Measurements from ENCODE around the gene DCAF6. TPM values are rescaled to one million over a fixed set of nuclear protein-coding genes. Genes with fewer than 3 reads are reported as not detected.

DCAF6 gene
- total RNA-seq, 4 donors from 2014 or later = 99.6 to 137 (median 115) TPM

DNA sequence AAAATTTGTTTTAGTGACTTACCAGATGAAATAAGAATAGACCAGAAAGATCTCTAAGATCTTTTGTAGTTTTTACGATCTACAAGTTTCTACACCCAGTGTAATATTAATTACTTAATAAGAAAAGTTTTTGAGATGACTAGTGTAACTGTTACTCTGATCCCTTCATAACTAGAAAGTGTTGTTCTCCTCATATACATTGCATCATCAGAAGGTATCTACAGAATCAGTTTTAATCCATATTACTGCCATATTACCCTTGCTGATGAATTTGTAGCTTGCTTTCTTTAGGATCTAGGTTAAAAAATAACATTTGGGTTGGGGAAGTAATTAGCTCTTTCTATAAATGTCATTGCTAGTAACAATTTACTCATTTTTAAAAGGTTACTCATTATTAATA, 127.7 kb downstream of the DCAF6 start:
- Histone ChIP-seq H3K27me3 (no peaks in the 10 kb centered on the region), H3K4me3 (no peak overlapping the region), H3K4me1 (no peaks in the 10 kb centered on the region), H3K9me3 (no peaks in the 10 kb centered on the region), H3K36me3 (peaks cover 0 to 61% of the 10 kb centered on the region in 2 donors), H3K27ac (no peak overlapping the region)
- TF ChIP-seq POLR2A (IDR thresholded peaks at IDR 0.05) = no peak
- TF ChIP-seq EP300 (IDR thresholded peaks at IDR 0.05) = no peak
- TF ChIP-seq POLR2AphosphoS5 (IDR thresholded peaks at IDR 0.05) = no peak
- TF ChIP-seq, protein P1, sequence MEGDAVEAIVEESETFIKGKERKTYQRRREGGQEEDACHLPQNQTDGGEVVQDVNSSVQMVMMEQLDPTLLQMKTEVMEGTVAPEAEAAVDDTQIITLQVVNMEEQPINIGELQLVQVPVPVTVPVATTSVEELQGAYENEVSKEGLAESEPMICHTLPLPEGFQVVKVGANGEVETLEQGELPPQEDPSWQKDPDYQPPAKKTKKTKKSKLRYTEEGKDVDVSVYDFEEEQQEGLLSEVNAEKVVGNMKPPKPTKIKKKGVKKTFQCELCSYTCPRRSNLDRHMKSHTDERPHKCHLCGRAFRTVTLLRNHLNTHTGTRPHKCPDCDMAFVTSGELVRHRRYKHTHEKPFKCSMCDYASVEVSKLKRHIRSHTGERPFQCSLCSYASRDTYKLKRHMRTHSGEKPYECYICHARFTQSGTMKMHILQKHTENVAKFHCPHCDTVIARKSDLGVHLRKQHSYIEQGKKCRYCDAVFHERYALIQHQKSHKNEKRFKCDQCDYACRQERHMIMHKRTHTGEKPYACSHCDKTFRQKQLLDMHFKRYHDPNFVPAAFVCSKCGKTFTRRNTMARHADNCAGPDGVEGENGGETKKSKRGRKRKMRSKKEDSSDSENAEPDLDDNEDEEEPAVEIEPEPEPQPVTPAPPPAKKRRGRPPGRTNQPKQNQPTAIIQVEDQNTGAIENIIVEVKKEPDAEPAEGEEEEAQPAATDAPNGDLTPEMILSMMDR (IDR thresholded peaks at IDR 0.05) = no peak
- ATAC-seq = no peak
- 92 to 100% methylated on average over 1 of the region's 1 CpG for WGBS, 2 donors (ENCODE audit: low coverage in 1 of 2)

DNA sequence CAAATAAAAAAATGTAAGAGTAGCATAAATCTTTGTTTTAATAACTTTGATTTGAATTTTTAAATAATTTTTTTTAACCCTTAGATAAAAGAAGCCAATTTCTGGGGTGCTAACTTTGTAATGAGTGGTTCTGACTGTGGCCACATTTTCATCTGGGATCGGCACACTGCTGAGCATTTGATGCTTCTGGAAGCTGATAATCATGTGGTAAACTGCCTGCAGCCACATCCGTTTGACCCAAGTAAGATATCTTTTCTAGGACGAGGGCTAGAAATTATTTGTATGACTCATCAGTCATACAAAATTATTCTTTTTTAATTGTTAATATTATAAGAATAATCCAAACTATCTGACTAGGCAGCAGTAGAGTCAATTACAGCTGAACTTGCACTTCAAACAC, 129.0 kb downstream of the DCAF6 start:
- WGBS, 2 donors (ENCODE audit: low coverage in 1 of 2) = 41 to 65% methylated on average over 3 of the region's 3 CpGs
- Histone ChIP-seq H3K4me1 (no peaks in the 10 kb centered on the region), H3K4me3 (no peak overlapping the region), H3K36me3 (peaks cover 0 to 68% of the 10 kb centered on the region in 2 donors), H3K27ac (no peak overlapping the region), H3K9me3 (no peaks in the 10 kb centered on the region), H3K27me3 (no peaks in the 10 kb centered on the region)
- ATAC-seq = no peak
- TF ChIP-seq, protein P1 (IDR thresholded peaks at IDR 0.05) = no peak
- TF ChIP-seq POLR2A (IDR thresholded peaks at IDR 0.05) = no peak
- TF ChIP-seq EP300 (IDR thresholded peaks at IDR 0.05) = no peak
- TF ChIP-seq POLR2AphosphoS5 (IDR thresholded peaks at IDR 0.05) = no peak

DNA sequence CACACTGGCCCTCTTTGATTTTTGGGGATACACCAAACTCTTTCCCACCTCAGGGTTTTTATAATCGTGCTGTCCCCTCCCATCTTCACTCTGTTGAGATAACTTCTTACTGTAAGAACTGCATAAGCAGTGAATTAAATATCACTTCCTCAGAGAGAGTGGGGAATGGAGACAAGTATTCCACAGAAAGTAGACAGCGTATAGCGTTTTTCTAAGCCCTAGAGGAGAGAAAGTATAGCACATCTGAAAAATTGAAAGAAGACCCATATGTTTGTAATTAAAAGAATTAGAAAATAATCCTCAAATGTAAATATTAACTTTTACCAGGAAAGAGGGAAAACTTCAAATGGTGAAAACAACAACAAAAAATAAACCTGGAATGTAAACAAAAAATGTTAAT, 132.9 kb downstream of the DCAF6 start:
- Histone ChIP-seq H3K4me3 (no peak overlapping the region), H3K27me3 (no peaks in the 10 kb centered on the region), H3K9me3 (no peaks in the 10 kb centered on the region), H3K36me3 (peaks cover 0 to 96% of the 10 kb centered on the region in 2 donors), H3K4me1 (no peaks in the 10 kb centered on the region), H3K27ac (no peak overlapping the region)
- WGBS, 2 donors (ENCODE audit: low coverage in 1 of 2) = 83 to 86% methylated on average over 2 to 3 of the region's 3 CpGs
- no peak for ATAC-seq
- TF ChIP-seq POLR2AphosphoS5 (IDR thresholded peaks at IDR 0.05) = no peak
- TF ChIP-seq POLR2A (IDR thresholded peaks at IDR 0.05) = no peak
- TF ChIP-seq EP300 (IDR thresholded peaks at IDR 0.05) = no peak

GRCh38 chr1:168079761-168080160, 143.3 kb downstream of the DCAF6 start:
- no peak for TF ChIP-seq POLR2A (IDR thresholded peaks at IDR 0.05)
- TF ChIP-seq EP300 (IDR thresholded peaks at IDR 0.05) = no peak
- TF ChIP-seq, protein P1 (IDR thresholded peaks at IDR 0.05) = no peak
- TF ChIP-seq POLR2AphosphoS5 (IDR thresholded peaks at IDR 0.05) = no peak
- Histone ChIP-seq H3K4me3 (no peak overlapping the region), H3K27me3 (no peaks in the 10 kb centered on the region), H3K27ac (peak overlapping the region in 3 of 4 donors; percentile 50 to 81 (median 72)), H3K36me3 (peaks cover 0 to 43% of the 10 kb centered on the region in 2 donors), H3K9me3 (no peaks in the 10 kb centered on the region), H3K4me1 (peaks cover 0 to 48% (median 6%) of the 10 kb centered on the region in 3 donors)
- ATAC-seq = no peak

- H3K36me3 ChIP-seq = peaks cover 0 to 39% of the 10 kb centered on the region in 2 donors
- no peaks in the 10 kb centered on the region for H3K27me3 ChIP-seq
- H3K4me1 ChIP-seq = peaks cover 0 to 65% (median 15%) of the 10 kb centered on the region in 3 donors
- WGBS, 2 donors (ENCODE audit: low coverage in 1 of 2) = 54 to 61% methylated on average over 3 to 4 of the region's 4 CpGs
- H3K27ac ChIP-seq = peak overlapping the region in 3 of 4 donors; percentile 50 to 81 (median 72)
- TF ChIP-seq POLR2A (IDR thresholded peaks at IDR 0.05) (no peak), POLR2AphosphoS5 (IDR thresholded peaks at IDR 0.05) (peak; percentile 7), EP300 (IDR thresholded peaks at IDR 0.05) (no peak)
- TF ChIP-seq, protein P1 (IDR thresholded peaks at IDR 0.05) = no peak
- H3K9me3 ChIP-seq = no peaks in the 10 kb centered on the region
- no peak overlapping the region for H3K4me3 ChIP-seq
- peak; percentile 84 for ATAC-seq
Measured at GRCh38 chr1:168081373-168082007, 145.0 kb downstream of the DCAF6 start.

Data from gastroesophageal sphincter (tissue), 4 donors.